ENCODE data around the gene BTK.

BTK gene

DNA sequence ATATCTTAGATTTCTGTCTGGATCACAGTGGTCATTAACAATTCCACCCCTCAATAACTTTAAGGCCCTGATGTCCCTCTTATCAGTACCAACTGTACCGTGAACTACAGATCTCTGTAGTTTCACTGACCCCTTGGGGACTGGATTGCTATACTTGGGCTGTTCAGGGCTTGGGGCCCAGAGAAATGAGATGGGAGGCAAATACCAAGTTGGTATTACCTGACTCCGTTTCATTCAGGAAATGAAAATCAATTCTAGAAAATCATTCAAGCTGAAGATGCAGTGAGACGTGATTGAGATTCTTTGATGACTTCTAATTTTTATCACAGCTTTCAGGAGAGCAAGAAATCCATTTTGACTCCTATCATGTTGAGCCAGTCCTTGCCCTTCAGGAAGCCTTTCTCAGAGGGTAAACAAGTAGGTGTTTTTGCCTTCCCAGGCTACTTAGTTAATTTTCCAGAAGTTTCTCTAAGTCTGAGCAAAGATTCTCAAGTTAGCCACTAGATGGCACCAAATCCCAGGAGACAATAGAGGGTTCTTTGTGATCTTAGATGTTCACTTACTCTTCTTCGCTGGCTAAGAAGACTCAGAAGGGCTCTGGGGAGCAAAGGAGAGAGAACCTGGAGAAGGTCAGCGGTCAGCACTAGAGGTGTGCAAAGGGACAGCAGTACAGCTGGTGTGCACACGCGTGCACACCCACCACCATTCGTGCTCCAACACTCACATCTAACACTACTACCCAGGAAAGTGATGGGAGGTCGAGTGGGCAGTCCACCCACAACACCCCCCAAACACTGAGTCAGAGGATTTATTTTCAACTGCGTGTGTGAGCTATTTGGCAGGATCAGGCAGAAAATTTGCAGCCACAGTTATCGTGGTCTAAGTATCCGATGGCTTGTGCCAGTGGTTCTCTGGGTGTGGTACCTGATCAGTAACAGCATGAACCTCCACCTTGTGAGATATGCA, 29.5 kb upstream of the BTK start:
- Histone ChIP-seq H4K8ac (ENCODE audit: low read depth, low read length) (no peak overlapping the region), H3K79me1 (ENCODE audit: low read length) (peaks cover 12% of the 10 kb centered on the region), H3K4me2 (ENCODE audit: low read length) (no peak overlapping the region), H3K4me1 (ENCODE audit: control insufficient read depth in 1 of 2, insufficient read depth in 2 of 2, low read length in 2 of 2) (peaks cover 4 to 14% of the 10 kb centered on the region in 2 experiments), H3K9me3 (ENCODE audit: insufficient read depth, low read depth, low read length) (no peaks in the 10 kb centered on the region), H2AFZ (ENCODE audit: insufficient read depth, low read length, poor library complexity) (no peak overlapping the region), H3K9ac (ENCODE audit: low read length) (no peak overlapping the region), H3K27ac (ENCODE audit: low read depth, low read length) (no peak overlapping the region), H2BK12ac (ENCODE audit: low read length) (no peak overlapping the region), H2AK5ac (ENCODE audit: low read length) (no peak overlapping the region), H4K91ac (ENCODE audit: low read depth, low read length) (no peak overlapping the region), H3K4ac (ENCODE audit: low read depth, low read length) (no peak overlapping the region), H3K36me3 (ENCODE audit: control insufficient read depth in 1 of 2, insufficient read depth in 2 of 2, low read length in 2 of 2) (peaks cover 10 to 14% of the 10 kb centered on the region in 2 experiments), H3K14ac (ENCODE audit: low read length) (no peak overlapping the region), H3K79me2 (ENCODE audit: control insufficient read depth, insufficient read depth, low read length, poor library complexity) (peaks cover 5% of the 10 kb centered on the region), H2BK120ac (ENCODE audit: insufficient read depth, low read length, poor library complexity) (no peak overlapping the region), H3K23ac (ENCODE audit: low read length) (no peak overlapping the region), H3K27me3 (ENCODE audit: insufficient read depth, low read length) (no peaks in the 10 kb centered on the region), H3K18ac (ENCODE audit: low read length) (no peak overlapping the region), H2BK5ac (ENCODE audit: low read depth, low read length, poor library complexity) (no peak overlapping the region), H4K12ac (ENCODE audit: low read depth, low read length) (no peak overlapping the region), H3K4me3 (ENCODE audit: low read depth, low read length) (no peak overlapping the region)
- no CpG with 5 or more reads among the region's 12 CpGs for WGBS (ENCODE audit: extremely low coverage, insufficient coverage, insufficient read length)
- DNase-seq, result peak; percentile 36 to 84

GRCh38 chrX:101411984-101412383, 26.0 kb upstream of the BTK start:
- H3K79me2 ChIP-seq (ENCODE audit: control insufficient read depth, insufficient read depth, low read length, poor library complexity), result peaks cover 4% of the 10 kb centered on the region
- H2AK5ac ChIP-seq (ENCODE audit: low read length), result no peak overlapping the region
- H4K12ac ChIP-seq (ENCODE audit: low read depth, low read length), result no peak overlapping the region
- no peak overlapping the region for H2AFZ ChIP-seq (ENCODE audit: insufficient read depth, low read length, poor library complexity)
- H2BK5ac ChIP-seq (ENCODE audit: low read depth, low read length, poor library complexity), result no peak overlapping the region
- no peak overlapping the region for H3K4me2 ChIP-seq (ENCODE audit: low read length)
- H3K9me3 ChIP-seq (ENCODE audit: insufficient read depth, low read depth, low read length), result no peaks in the 10 kb centered on the region
- H2BK12ac ChIP-seq (ENCODE audit: low read length), result no peak overlapping the region
- H4K8ac ChIP-seq (ENCODE audit: low read depth, low read length), result no peak overlapping the region
- no peak overlapping the region for H3K23ac ChIP-seq (ENCODE audit: low read length)
- H3K9ac ChIP-seq (ENCODE audit: low read length), result no peak overlapping the region
- peaks cover 4 to 7% of the 10 kb centered on the region in 2 experiments for H3K4me1 ChIP-seq (ENCODE audit: control insufficient read depth in 1 of 2, insufficient read depth in 2 of 2, low read length in 2 of 2)
- no peak for DNase-seq
- no peak overlapping the region for H4K91ac ChIP-seq (ENCODE audit: low read depth, low read length)
- H3K27ac ChIP-seq (ENCODE audit: low read depth, low read length), result no peak overlapping the region
- no CpG with 5 or more reads among the region's 10 CpGs for WGBS (ENCODE audit: extremely low coverage, insufficient coverage, insufficient read length)
- H3K18ac ChIP-seq (ENCODE audit: low read length), result no peak overlapping the region
- peaks cover 4% of the 10 kb centered on the region for H3K79me1 ChIP-seq (ENCODE audit: low read length)
- H3K4me3 ChIP-seq (ENCODE audit: low read depth, low read length), result no peak overlapping the region
- no peak overlapping the region for H2BK120ac ChIP-seq (ENCODE audit: insufficient read depth, low read length, poor library complexity)
- peaks cover 10 to 14% of the 10 kb centered on the region in 2 experiments for H3K36me3 ChIP-seq (ENCODE audit: control insufficient read depth in 1 of 2, insufficient read depth in 2 of 2, low read length in 2 of 2)
- no peaks in the 10 kb centered on the region for H3K27me3 ChIP-seq (ENCODE audit: insufficient read depth, low read length)
- no peak overlapping the region for H3K14ac ChIP-seq (ENCODE audit: low read length)
- H3K4ac ChIP-seq (ENCODE audit: low read depth, low read length), result peak overlapping the region; percentile 58

- Histone ChIP-seq H3K9me3 (ENCODE audit: insufficient read depth, low read depth, low read length) (no peaks in the 10 kb centered on the region), H3K79me1 (ENCODE audit: low read length) (peaks cover 2% of the 10 kb centered on the region), H3K23ac (ENCODE audit: low read length) (no peak overlapping the region), H2BK12ac (ENCODE audit: low read length) (no peak overlapping the region), H3K4ac (ENCODE audit: low read depth, low read length) (peak overlapping the region; percentile 55), H3K9ac (ENCODE audit: low read length) (no peak overlapping the region), H3K36me3 (ENCODE audit: control insufficient read depth in 1 of 2, insufficient read depth in 2 of 2, low read length in 2 of 2) (peaks cover 10 to 14% of the 10 kb centered on the region in 2 experiments), H2BK120ac (ENCODE audit: insufficient read depth, low read length, poor library complexity) (no peak overlapping the region), H4K91ac (ENCODE audit: low read depth, low read length) (no peak overlapping the region), H4K12ac (ENCODE audit: low read depth, low read length) (no peak overlapping the region), H3K4me1 (ENCODE audit: control insufficient read depth in 1 of 2, insufficient read depth in 2 of 2, low read length in 2 of 2) (no peaks in the 10 kb centered on the region), H3K4me2 (ENCODE audit: low read length) (peak overlapping the region; percentile 14), H3K27ac (ENCODE audit: low read depth, low read length) (no peak overlapping the region), H2BK5ac (ENCODE audit: low read depth, low read length, poor library complexity) (no peak overlapping the region), H3K14ac (ENCODE audit: low read length) (no peak overlapping the region), H3K18ac (ENCODE audit: low read length) (no peak overlapping the region), H2AFZ (ENCODE audit: insufficient read depth, low read length, poor library complexity) (no peak overlapping the region), H3K4me3 (ENCODE audit: low read depth, low read length) (no peak overlapping the region), H4K8ac (ENCODE audit: low read depth, low read length) (no peak overlapping the region), H3K79me2 (ENCODE audit: control insufficient read depth, insufficient read depth, low read length, poor library complexity) (peaks cover 4% of the 10 kb centered on the region), H2AK5ac (ENCODE audit: low read length) (no peak overlapping the region), H3K27me3 (ENCODE audit: insufficient read depth, low read length) (no peaks in the 10 kb centered on the region)
- DNase-seq, result peak; percentile 41 to 76
- no CpG with 5 or more reads among the region's 7 CpGs for WGBS (ENCODE audit: extremely low coverage, insufficient coverage, insufficient read length)
Measured at GRCh38 chrX:101410461-101410860, 24.5 kb upstream of the BTK start.

DNA sequence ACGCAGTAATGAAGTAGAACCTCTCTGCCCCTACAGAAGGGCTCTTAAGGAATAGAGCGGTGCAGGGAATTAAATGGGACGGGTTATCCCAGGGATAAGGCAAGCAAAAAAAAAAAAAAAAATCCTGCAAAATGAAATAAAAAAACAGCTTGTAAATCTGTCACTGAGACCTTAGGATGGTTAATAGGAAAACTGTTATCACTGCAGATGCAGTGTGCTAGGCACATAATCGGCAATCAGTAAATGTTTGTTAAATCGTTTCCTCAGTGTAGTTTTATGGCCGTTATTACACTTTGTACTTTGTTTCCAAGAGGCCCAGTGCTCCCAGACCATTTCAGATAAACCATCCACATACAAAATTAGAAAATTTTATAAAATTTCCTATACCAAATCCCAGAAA, 23.1 kb upstream of the BTK start:
- Histone ChIP-seq H3K9ac (ENCODE audit: low read length) (no peak overlapping the region), H3K18ac (ENCODE audit: low read length) (no peak overlapping the region), H3K23ac (ENCODE audit: low read length) (no peak overlapping the region), H3K27me3 (ENCODE audit: insufficient read depth, low read length) (no peaks in the 10 kb centered on the region), H3K4me3 (ENCODE audit: low read depth, low read length) (no peak overlapping the region), H4K91ac (ENCODE audit: low read depth, low read length) (no peak overlapping the region), H2BK120ac (ENCODE audit: insufficient read depth, low read length, poor library complexity) (no peak overlapping the region), H2AFZ (ENCODE audit: insufficient read depth, low read length, poor library complexity) (no peak overlapping the region), H3K9me3 (ENCODE audit: insufficient read depth, low read depth, low read length) (no peaks in the 10 kb centered on the region), H4K12ac (ENCODE audit: low read depth, low read length) (no peak overlapping the region), H3K79me2 (ENCODE audit: control insufficient read depth, insufficient read depth, low read length, poor library complexity) (peaks cover 4% of the 10 kb centered on the region), H3K36me3 (ENCODE audit: control insufficient read depth in 1 of 2, insufficient read depth in 2 of 2, low read length in 2 of 2) (peaks cover 10 to 14% of the 10 kb centered on the region in 2 experiments), H3K4ac (ENCODE audit: low read depth, low read length) (no peak overlapping the region), H3K27ac (ENCODE audit: low read depth, low read length) (no peak overlapping the region), H2BK5ac (ENCODE audit: low read depth, low read length, poor library complexity) (no peak overlapping the region), H3K4me2 (ENCODE audit: low read length) (peak overlapping the region; percentile 57), H4K8ac (ENCODE audit: low read depth, low read length) (no peak overlapping the region), H3K79me1 (ENCODE audit: low read length) (peaks cover 2% of the 10 kb centered on the region), H2BK12ac (ENCODE audit: low read length) (no peak overlapping the region), H2AK5ac (ENCODE audit: low read length) (no peak overlapping the region), H3K4me1 (ENCODE audit: control insufficient read depth in 1 of 2, insufficient read depth in 2 of 2, low read length in 2 of 2) (no peaks in the 10 kb centered on the region), H3K14ac (ENCODE audit: low read length) (no peak overlapping the region)
- WGBS (ENCODE audit: extremely low coverage, insufficient coverage, insufficient read length), result no CpG with 5 or more reads among the region's 6 CpGs
- DNase-seq, result peak in 1 of 2 donors; percentile 17
